Stomach (tissue), 9 donors: Measurements from ENCODE around the gene METTL21A. TPM values are rescaled to one million over a fixed set of nuclear protein-coding genes. Genes with fewer than 3 reads are reported as not detected.
"Not testable (repeated sequence)": the region's sequence is repeated elsewhere in the genome, so short reads cannot be mapped to it uniquely, and the experiment has no call there.

ENCODE experiments used
- DNase-seq, 2 donors: peaks; one replicate each; pipeline versions ENCODE4 v3.0.0 to v3.0.0-alpha.2; 2013 to 2019
- H3K27ac ChIP-seq, 5 donors: fragments of 200-600 bp in 4 of 5; sonication (generic) in 4 of 5; one replicate each; pipeline ENCODE4 v1.5.1; 2013 to 2019; ENCODE audit warnings: mild to moderate bottlenecking in 1 of 5, moderate library complexity in 1 of 5
- H3K27me3 ChIP-seq, 3 donors: fragments of 200-600 bp; sonication (generic); one replicate each; pipeline ENCODE4 v1.5.1; 2017 to 2019; ENCODE audit warnings: mixed run types in 1 of 3
- H3K36me3 ChIP-seq, 4 donors: fragments of 200-600 bp; sonication (generic); 1 replicate in 3 of 4; 2 replicates in 1 of 4; pipeline ENCODE4 v1.5.1; 2016 to 2019
- H3K4me1 ChIP-seq, 4 donors: fragments of 200-600 bp; sonication (generic); one replicate each; pipeline ENCODE4 v1.5.1; 2016 to 2019
- H3K4me3 ChIP-seq, 4 donors: fragments of 200-600 bp; sonication (generic) in 3 of 4; one replicate each; pipeline ENCODE4 v1.5.1; 2016 to 2019; ENCODE audit warnings: mild to moderate bottlenecking in 1 of 4
- H3K9me3 ChIP-seq, 4 donors: fragments of 200-600 bp; sonication (generic); one replicate each; pipeline ENCODE4 v1.5.1; 2016 to 2019
- EP300 ChIP-seq: sonication (generic); formaldehyde crosslinking; IDR thresholded peaks from one replicate; pipeline ENCODE4 v1.6.1; 2017; ENCODE audit warnings: antibody characterized with exemption
- POLR2A ChIP-seq, 4 donors: fragments of 450-650 bp; IDR thresholded peaks; one replicate each; pipeline ENCODE4 v1.6.1; 2016; ENCODE audit warnings: antibody characterized with exemption in 4 of 4, control low read depth in 2 of 4, mild to moderate bottlenecking in 1 of 4, moderate library complexity in 1 of 4
- POLR2AphosphoS5 ChIP-seq, 3 donors: sonication (generic); formaldehyde crosslinking; IDR thresholded peaks; one replicate each; pipeline ENCODE4 v1.6.1; 2016; ENCODE audit warnings: antibody characterized with exemption in 3 of 3
- WGBS, 5 donors: extraction: QIAGEN DNeasy Blood & Tissue Kit in 3 of 5; methylation state at CpG; one replicate each; pipeline versions ENCODE4 v1.1.5 to v1.1.7; 2013 to 2018; 5-methylcytosine and 5-hydroxymethylcytosine counted together
- intact Hi-C: fragments of 100-400 bp; cut with DNase I; formaldehyde crosslinking; loops from one replicate; pipeline ENCODE4 v1.15.1; 2023; ENCODE audit warnings: low total_unique reads
- polyA plus RNA-seq, 3 donors: library from polyadenylated mRNA; stranded (reverse); fragments of 200-250 nt; gene quantifications; one replicate each; pipeline ENCODE4 v1.2.3, GENCODE V29; 2013
- total RNA-seq, 5 donors: library from RNA; depleted of rRNA; stranded (reverse); fragments of >200 nt; gene quantifications; one replicate each; pipeline versions ENCODE4 v1.1.0 to v1.2.3, GENCODE V29; 2014 to 2016
- TF ChIP-seq, protein P1 (sequence below), 7 experiments: fragments of 450-650 bp in 4 of 7; fragments of 200-600 bp in 3 of 7; sonication (generic) in 3 of 7; IDR thresholded peaks; one replicate each; pipeline ENCODE4 v1.5.1; 2016 to 2019; ENCODE audit warnings: antibody characterized with exemption in 7 of 7, control low read depth in 2 of 7, mild to moderate bottlenecking in 1 of 7
- donor health status: healthy with polysubstance abuse.
- donor health status: Bipolar disorder and iron deficiency.
- donor health status: healthy.

METTL21A gene
- total and polyA plus RNA-seq, 8 donors: 7.4 to 42.9 (median 20.1) TPM

DNA sequence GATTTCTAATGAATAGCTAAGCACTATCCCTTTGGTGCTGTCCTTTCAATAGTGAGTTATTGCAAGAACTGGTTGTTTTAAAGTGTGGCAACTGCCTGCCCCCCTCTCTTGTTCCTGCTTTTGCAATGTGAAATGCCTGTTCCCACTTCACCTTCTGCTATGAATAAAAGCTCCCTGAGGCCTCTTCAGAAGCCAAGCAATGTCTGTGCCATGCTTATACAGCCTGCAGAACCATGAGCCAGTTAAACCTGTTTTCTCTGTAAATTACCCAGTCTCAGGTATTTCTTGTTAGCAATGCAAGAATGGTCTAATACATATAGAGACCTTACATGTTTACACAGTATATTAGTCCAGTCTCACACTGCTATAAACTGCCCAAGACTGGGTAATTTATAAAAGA is 15.0 kb upstream of the METTL21A start:
- TF ChIP-seq EP300: no peak
- TF ChIP-seq, protein P1, sequence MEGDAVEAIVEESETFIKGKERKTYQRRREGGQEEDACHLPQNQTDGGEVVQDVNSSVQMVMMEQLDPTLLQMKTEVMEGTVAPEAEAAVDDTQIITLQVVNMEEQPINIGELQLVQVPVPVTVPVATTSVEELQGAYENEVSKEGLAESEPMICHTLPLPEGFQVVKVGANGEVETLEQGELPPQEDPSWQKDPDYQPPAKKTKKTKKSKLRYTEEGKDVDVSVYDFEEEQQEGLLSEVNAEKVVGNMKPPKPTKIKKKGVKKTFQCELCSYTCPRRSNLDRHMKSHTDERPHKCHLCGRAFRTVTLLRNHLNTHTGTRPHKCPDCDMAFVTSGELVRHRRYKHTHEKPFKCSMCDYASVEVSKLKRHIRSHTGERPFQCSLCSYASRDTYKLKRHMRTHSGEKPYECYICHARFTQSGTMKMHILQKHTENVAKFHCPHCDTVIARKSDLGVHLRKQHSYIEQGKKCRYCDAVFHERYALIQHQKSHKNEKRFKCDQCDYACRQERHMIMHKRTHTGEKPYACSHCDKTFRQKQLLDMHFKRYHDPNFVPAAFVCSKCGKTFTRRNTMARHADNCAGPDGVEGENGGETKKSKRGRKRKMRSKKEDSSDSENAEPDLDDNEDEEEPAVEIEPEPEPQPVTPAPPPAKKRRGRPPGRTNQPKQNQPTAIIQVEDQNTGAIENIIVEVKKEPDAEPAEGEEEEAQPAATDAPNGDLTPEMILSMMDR (IDR thresholded peaks at IDR 0.05): no peak
- Histone ChIP-seq H3K9me3 (peaks cover 0 to 3% (median 1%) of the 10 kb centered on the region in 4 donors), H3K27me3 (no peaks in the 10 kb centered on the region), H3K4me1 (no peaks in the 10 kb centered on the region), H3K27ac (no peak overlapping the region), H3K4me3 (no peak overlapping the region), H3K36me3 (no peaks in the 10 kb centered on the region)
- no peak for DNase-seq
- intact Hi-C loops: no loop called here

DNA sequence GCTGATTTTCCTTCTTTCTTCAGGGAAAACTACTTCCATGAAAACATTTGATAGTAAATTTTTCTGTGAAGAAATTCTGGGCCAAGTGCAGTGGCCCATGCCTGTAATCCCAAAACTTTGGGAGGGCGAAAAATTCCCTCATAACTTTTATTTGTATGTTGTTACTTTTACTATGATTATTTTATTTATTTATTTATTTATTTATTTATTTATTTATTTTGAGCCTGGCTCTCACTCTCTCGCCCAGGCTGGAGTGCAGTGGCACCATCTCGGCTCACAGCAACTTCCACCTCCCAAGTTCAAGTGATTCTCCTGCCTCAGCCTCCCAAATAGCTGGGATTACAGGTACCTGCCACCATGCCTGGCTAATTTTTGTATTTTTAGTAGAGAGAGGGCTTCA is 14.1 kb upstream of the METTL21A start:
- H3K27me3 ChIP-seq, H3K4me1 ChIP-seq, H3K9me3 ChIP-seq, H3K4me3 ChIP-seq, intact Hi-C loops, H3K36me3 ChIP-seq, H3K27ac ChIP-seq, DNase-seq: not testable (repeated sequence)
- 88 to 98% (median 95%) methylated on average over 3 of the region's 3 CpGs for WGBS, 5 donors

DNA sequence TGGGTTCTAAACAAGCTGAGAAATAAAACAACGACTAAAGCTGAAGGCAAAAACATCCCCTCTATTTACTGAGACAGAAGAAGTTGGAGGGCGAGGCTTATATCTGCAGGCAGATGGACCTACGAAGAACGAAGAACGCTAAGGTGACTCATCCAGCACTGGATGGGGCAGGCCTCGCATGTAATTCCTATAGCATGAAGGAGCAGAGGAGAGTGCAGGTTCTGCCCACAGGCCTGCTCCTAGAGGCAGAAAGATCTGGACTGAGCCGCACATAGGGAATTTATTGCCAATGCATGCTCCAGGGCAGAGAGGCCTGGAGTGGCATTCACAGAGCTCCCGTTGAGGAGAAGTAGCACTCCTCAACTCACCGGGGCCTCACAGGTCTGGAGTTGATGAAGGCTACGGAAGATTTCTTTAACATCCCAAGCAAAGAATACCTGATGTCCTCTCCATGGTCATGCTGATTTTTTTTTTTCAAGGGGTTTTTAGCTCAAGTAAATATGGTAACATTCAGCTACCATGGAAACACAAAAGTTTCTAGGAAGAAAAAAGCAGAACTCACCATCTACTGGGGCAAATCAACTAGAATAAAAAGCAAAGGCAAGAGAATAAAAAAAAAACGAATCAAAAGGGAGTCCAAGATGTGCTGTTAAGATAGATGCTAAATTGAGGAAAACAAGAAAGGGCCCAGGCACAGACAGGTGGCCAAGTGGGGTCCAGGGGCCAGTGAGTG is 10.4 kb upstream of the METTL21A start:
- H3K36me3 ChIP-seq: no peaks in the 10 kb centered on the region
- no peak for DNase-seq
- no peaks in the 10 kb centered on the region for H3K4me1 ChIP-seq
- H3K27me3 ChIP-seq: no peaks in the 10 kb centered on the region
- no peak for TF ChIP-seq POLR2AphosphoS5 (IDR thresholded peaks at IDR 0.05)
- TF ChIP-seq POLR2A (IDR thresholded peaks at IDR 0.05): no peak
- TF ChIP-seq, protein P1 (IDR thresholded peaks at IDR 0.05): no peak
- TF ChIP-seq EP300: no peak
- no peak overlapping the region for H3K4me3 ChIP-seq
- no peak overlapping the region for H3K27ac ChIP-seq
- 86 to 91% (median 88%) methylated on average over 10 to 11 of the region's 11 CpGs for WGBS, 5 donors
- intact Hi-C loops: no loop called here
- H3K9me3 ChIP-seq: peaks cover 0 to 3% (median 1%) of the 10 kb centered on the region in 4 donors

DNA sequence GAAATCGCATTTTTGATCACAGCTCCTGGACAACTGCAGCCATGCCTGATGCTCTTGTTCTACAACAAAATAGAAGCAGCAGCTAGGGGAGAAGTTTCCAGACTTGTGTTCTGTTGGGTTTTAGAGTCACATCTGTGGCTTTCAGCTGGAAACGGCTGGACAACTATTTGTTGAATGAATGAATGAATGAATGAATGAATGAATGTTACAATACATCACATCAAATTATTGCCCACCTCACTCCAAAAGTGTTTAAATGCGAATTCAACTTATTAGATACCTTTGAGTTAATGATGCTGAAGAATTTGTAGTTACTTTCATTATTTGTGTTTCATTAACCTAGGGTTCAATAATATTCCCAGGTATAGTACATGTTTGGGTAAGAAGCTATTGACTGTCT is 8.5 kb upstream of the METTL21A start:
- no peak overlapping the region for H3K4me3 ChIP-seq
- H3K27ac ChIP-seq: no peak overlapping the region
- H3K4me1 ChIP-seq: no peaks in the 10 kb centered on the region
- no peaks in the 10 kb centered on the region for H3K27me3 ChIP-seq
- DNase-seq: no peak
- WGBS, 5 donors: 85 to 92% (median 88%) methylated on average over 3 of the region's 3 CpGs
- no peaks in the 10 kb centered on the region for H3K36me3 ChIP-seq
- H3K9me3 ChIP-seq: no peaks in the 10 kb centered on the region
- intact Hi-C loops: no loop called here
- TF ChIP-seq, protein P1 (IDR thresholded peaks at IDR 0.05): no peak
- TF ChIP-seq POLR2A (IDR thresholded peaks at IDR 0.05) (no peak), EP300 (no peak), POLR2AphosphoS5 (IDR thresholded peaks at IDR 0.05) (no peak)
